Skeletal muscle cell (primary cell): ENCODE measurements around the gene MRRF.

Experiments used
- DNase-seq: peaks from one replicate; pipeline ENCODE4 v3.0.0-alpha.2; 2010; ENCODE audit warnings: low read depth
- H3K4me3 ChIP-seq: 2 replicates; pipeline ENCODE4 v1.5.1; 2011; ENCODE audit warnings: low read depth, mild to moderate bottlenecking, control low read depth, low read length, moderate library complexity

Gene MRRF

GRCh38 chr9:122227575-122227900, 37.1 kb upstream of the MRRF start:
- no peak for DNase-seq
- H3K4me3 ChIP-seq: no peak overlapping the region

- DNase-seq: no peak
- peak overlapping the region; percentile 32 for H3K4me3 ChIP-seq
Observed at GRCh38 chr9:122228191-122228567, 36.5 kb upstream of the MRRF start.

GRCh38 chr9:122228568-122229484, 35.9 kb upstream of the MRRF start, which contains the start of gene LHX6:
Gene LHX6, minus strand, starts transcription at chr9:122228957. Its CDS starts 217 bp downstream, at chr9:122228740.
- peak within 1 kb of the TSS; percentile 32 for H3K4me3 ChIP-seq
- DNase-seq: no peak

- DNase-seq: no peak
- no peak overlapping the region for H3K4me3 ChIP-seq
Observed at GRCh38 chr9:122229485-122229837, 35.2 kb upstream of the MRRF start.

GRCh38 chr9:122232796-122233306, 31.8 kb upstream of the MRRF start:
- H3K4me3 ChIP-seq: no peak overlapping the region
- no peak for DNase-seq

GRCh38 chr9:122234022-122234748, 30.5 kb upstream of the MRRF start:
- H3K4me3 ChIP-seq: no peak overlapping the region
- no peak for DNase-seq

- no peak for DNase-seq
- no peak overlapping the region for H3K4me3 ChIP-seq
Observed at GRCh38 chr9:122236681-122237080, 28.0 kb upstream of the MRRF start.

- no peak overlapping the region for H3K4me3 ChIP-seq
- no peak for DNase-seq
Observed at GRCh38 chr9:122239722-122240121, 25.0 kb upstream of the MRRF start.

- H3K4me3 ChIP-seq: no peak overlapping the region
- DNase-seq: no peak
Observed at GRCh38 chr9:122244349-122244748, 20.3 kb upstream of the MRRF start.

- DNase-seq: no peak
Observed at GRCh38 chr9:122246666-122247065, 18.0 kb upstream of the MRRF start.

GRCh38 chr9:122248448-122248865, 16.2 kb upstream of the MRRF start:
- no peak for DNase-seq
- no peak overlapping the region for H3K4me3 ChIP-seq

More at GRCh38 chr9:122246666-122247065, 18.0 kb upstream of the MRRF start:
- no peak overlapping the region for H3K4me3 ChIP-seq

- no peak for DNase-seq
- no peak overlapping the region for H3K4me3 ChIP-seq
Observed at GRCh38 chr9:122251351-122251750, 13.3 kb upstream of the MRRF start.

GRCh38 chr9:122252796-122253195, 11.9 kb upstream of the MRRF start:
- no peak overlapping the region for H3K4me3 ChIP-seq
- DNase-seq: no peak

GRCh38 chr9:122254761-122255160, 9.9 kb upstream of the MRRF start:
- no peak overlapping the region for H3K4me3 ChIP-seq
- no peak for DNase-seq

- H3K4me3 ChIP-seq: no peak overlapping the region
Observed at GRCh38 chr9:122256206-122256605, 8.5 kb upstream of the MRRF start.

GRCh38 chr9:122258886-122259415, 5.7 kb upstream of the MRRF start:
- no peak for DNase-seq
- H3K4me3 ChIP-seq: no peak overlapping the region

More at GRCh38 chr9:122256206-122256605, 8.5 kb upstream of the MRRF start:
- no peak for DNase-seq

GRCh38 chr9:122261469-122261881, 3.2 kb upstream of the MRRF start:
- peak; percentile 89 for DNase-seq
- no peak overlapping the region for H3K4me3 ChIP-seq

- DNase-seq: no peak
- H3K4me3 ChIP-seq: no peak overlapping the region
Observed at GRCh38 chr9:122262073-122262472, 2.6 kb upstream of the MRRF start.

GRCh38 chr9:122263699-122264349, 858 bp upstream of the MRRF start:
- peak overlapping the region; percentile 96 for H3K4me3 ChIP-seq
- no peak for DNase-seq
